ENCODE results near the gene PCAT7. TPM values are rescaled to one million over a fixed set of nuclear protein-coding genes. Genes with fewer than 3 reads are reported as not detected.
"Not testable (repeated sequence)": the region's sequence is repeated elsewhere in the genome, so short reads cannot be mapped to it uniquely, and the experiment has no call there.

Gene PCAT7
- 1.3 TPM for total RNA-seq (ENCODE audit: unreplicated experiment)
- long read RNA-seq, partial matches to known transcripts: 0 of 1 reads
- long read RNA-seq, other reads (novel, unspliced or antisense): 1 of 1 reads

GRCh38 chr9:94554439-94555331, at the start of gene PCAT7:
PCAT7 (plus strand) TSS chr9:94555083.
- H3K4me1 Mint-ChIP-seq (ENCODE audit: unreplicated experiment): peaks cover 3% of the 10 kb centered on the region
- peak; percentile 83 for DNase-seq (ENCODE audit: low spot score)
- H3K27ac Mint-ChIP-seq (ENCODE audit: unreplicated experiment): no peak within 1 kb of the TSS
- peak; percentile 49 for TF ChIP-seq CTCF (IDR thresholded peaks at IDR 0.05; ENCODE audit: unreplicated experiment)
- no peak within 1 kb of the TSS for H3K4me3 Mint-ChIP-seq (ENCODE audit: unreplicated experiment)
- H3K36me3 Mint-ChIP-seq (ENCODE audit: low read depth, unreplicated experiment): no peaks in the 10 kb centered on the region
- peaks cover 2% of the 10 kb centered on the region for H3K27me3 Mint-ChIP-seq (ENCODE audit: unreplicated experiment)
- no peaks in the 10 kb centered on the region for H3K9me3 Mint-ChIP-seq (ENCODE audit: unreplicated experiment)

DNA sequence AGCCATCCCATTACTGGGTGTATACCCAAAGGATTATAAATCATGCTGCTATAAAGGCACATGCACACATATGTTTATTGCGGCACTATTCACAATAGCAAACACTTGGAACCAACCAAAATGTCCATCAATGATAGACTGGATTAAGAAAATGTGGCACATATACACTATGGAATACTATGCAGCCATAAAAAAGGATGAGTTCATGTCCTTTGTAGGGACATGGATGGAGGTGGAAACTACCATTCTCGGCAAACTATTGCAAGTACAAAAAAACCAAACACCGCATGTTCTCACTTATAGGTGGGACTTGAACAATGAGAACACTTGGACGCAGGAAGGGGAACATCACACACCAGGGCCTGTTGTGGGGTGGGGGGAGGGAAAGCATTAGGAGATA, 48.5 kb upstream of the PCAT7 start:
- not testable (repeated sequence) for H3K4me1 Mint-ChIP-seq (ENCODE audit: unreplicated experiment); H3K27me3 Mint-ChIP-seq (ENCODE audit: unreplicated experiment); H3K4me3 Mint-ChIP-seq (ENCODE audit: unreplicated experiment); DNase-seq (ENCODE audit: low spot score); H3K27ac Mint-ChIP-seq (ENCODE audit: unreplicated experiment); H3K9me3 Mint-ChIP-seq (ENCODE audit: unreplicated experiment); H3K36me3 Mint-ChIP-seq (ENCODE audit: low read depth, unreplicated experiment)

DNA sequence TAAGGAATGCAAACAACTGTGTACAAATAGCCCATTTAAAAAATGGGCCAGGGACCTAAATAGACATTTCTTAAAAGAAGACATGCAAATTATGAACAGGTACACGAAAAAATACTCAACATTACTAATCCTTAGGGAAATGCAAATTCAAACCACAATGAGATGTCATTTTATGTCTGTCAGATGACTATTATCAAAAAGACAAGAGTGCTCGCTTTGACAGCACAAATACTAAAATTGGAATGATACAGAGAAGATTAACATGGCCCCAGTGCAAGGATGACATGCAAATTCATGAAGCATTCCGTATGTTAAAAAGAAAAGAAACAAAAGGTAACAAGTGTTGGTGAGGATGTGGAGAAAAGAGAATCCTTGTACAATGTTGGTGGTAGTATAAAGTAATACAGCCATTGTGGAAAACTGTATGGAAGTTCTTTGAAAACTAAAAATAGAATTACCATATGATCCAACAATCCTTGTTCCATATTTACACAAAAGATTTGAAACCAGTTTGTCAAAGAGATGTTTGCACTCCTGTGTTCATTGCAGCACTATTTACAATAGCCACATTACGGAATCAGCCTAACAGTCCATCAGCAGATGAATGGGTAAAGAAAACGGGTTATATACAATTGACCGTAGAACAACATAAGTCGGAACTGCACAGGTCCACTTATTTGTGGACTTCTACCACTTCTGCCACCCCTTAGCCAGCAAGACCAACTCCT, 47.2 kb upstream of the PCAT7 start:
- Mint-ChIP-seq H3K27ac (ENCODE audit: unreplicated experiment) (no peak overlapping the region), H3K4me1 (ENCODE audit: unreplicated experiment) (no peaks in the 10 kb centered on the region), H3K9me3 (ENCODE audit: unreplicated experiment) (no peaks in the 10 kb centered on the region), H3K4me3 (ENCODE audit: unreplicated experiment) (no peak overlapping the region), H3K36me3 (ENCODE audit: low read depth, unreplicated experiment) (no peaks in the 10 kb centered on the region), H3K27me3 (ENCODE audit: unreplicated experiment) (peaks cover 2% of the 10 kb centered on the region)
- DNase-seq (ENCODE audit: low spot score): no peak
- no peak for TF ChIP-seq CTCF (IDR thresholded peaks at IDR 0.05; ENCODE audit: unreplicated experiment)

DNA sequence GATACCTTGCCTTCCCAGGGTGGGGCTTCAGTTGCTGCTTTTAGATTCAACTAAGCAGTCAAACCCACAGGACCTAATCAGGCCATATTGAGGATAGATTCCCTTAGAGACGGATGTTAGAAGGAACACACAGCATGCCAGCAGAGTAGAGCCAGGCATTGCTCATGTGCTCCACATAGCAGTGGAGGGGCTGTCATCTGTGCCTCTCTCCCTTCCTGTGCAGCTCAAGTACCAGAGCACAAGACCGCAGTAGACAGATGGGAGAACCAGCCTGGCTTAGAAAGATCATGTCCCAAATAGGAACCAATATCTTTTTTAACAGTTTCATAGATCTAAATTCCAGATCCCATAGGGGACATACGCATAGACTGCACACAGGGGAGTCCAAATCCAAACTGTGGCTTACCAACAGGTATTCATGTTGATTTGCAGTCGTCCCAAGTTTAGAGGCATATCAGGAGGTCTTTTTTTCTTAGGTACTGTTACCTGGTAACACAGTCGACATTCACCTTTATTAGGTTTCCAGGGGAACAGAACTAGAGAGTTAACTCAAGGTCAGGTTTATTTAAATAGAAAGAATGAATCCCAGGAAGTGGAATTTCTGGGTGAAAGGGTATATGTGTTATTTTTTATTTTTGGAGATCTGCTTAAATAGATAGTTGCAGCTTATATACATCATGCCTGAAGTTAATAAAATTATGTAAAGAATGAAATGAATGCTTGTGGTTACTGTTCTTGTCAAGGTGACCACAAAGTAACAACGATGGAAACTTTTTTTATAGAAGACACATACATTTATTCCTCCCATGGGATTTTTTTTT, 43.5 kb upstream of the PCAT7 start:
- Mint-ChIP-seq H3K4me3 (ENCODE audit: unreplicated experiment) (no peak overlapping the region), H3K9me3 (ENCODE audit: unreplicated experiment) (no peaks in the 10 kb centered on the region), H3K27me3 (ENCODE audit: unreplicated experiment) (peaks cover 3% of the 10 kb centered on the region), H3K4me1 (ENCODE audit: unreplicated experiment) (no peaks in the 10 kb centered on the region), H3K27ac (ENCODE audit: unreplicated experiment) (no peak overlapping the region), H3K36me3 (ENCODE audit: low read depth, unreplicated experiment) (no peaks in the 10 kb centered on the region)
- no peak for TF ChIP-seq CTCF (IDR thresholded peaks at IDR 0.05; ENCODE audit: unreplicated experiment)
- DNase-seq (ENCODE audit: low spot score): no peak

GRCh38 chr9:94511955-94512265, 43.0 kb upstream of the PCAT7 start:
- H3K9me3 Mint-ChIP-seq (ENCODE audit: unreplicated experiment): no peaks in the 10 kb centered on the region
- no peaks in the 10 kb centered on the region for H3K4me1 Mint-ChIP-seq (ENCODE audit: unreplicated experiment)
- no peak for DNase-seq (ENCODE audit: low spot score)
- H3K27me3 Mint-ChIP-seq (ENCODE audit: unreplicated experiment): peaks cover 3% of the 10 kb centered on the region
- no peaks in the 10 kb centered on the region for H3K36me3 Mint-ChIP-seq (ENCODE audit: low read depth, unreplicated experiment)
- no peak overlapping the region for H3K27ac Mint-ChIP-seq (ENCODE audit: unreplicated experiment)
- no peak for TF ChIP-seq CTCF (IDR thresholded peaks at IDR 0.05; ENCODE audit: unreplicated experiment)
- H3K4me3 Mint-ChIP-seq (ENCODE audit: unreplicated experiment): no peak overlapping the region
